ENCODE data around the gene FBP2.

The FBP2 gene

DNA sequence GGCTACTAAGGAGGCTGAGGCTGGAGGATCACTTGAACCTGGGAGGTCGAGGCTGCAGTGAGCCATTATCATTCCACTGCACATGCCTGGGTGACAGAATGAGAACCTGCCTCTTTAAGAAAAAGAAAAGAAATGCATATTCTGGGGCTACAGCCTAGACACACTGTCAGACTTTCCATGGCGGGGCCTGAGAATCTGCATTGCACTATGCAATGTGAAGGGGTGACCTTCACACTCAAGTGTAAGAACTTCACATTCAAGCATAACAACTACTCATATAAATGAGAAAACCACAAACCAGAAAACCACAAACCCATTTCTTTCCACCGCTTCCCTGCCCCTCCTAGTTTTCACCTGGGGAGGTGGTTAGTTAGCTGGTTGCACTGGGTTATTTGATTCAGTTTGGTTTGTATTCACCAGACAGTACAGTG is 18.0 kb upstream of the FBP2 start:
- Histone ChIP-seq H3K4me2 (ENCODE audit: low read depth, low read length, poor library complexity, severe bottlenecking) (no peak overlapping the region), H3K4me3 (ENCODE audit: insufficient read depth, low read length, poor library complexity, severe bottlenecking) (no peak overlapping the region), H3F3A (ENCODE audit: insufficient read depth) (no peaks in the 10 kb centered on the region), H3K36me3 (ENCODE audit: low read length) (no peaks in the 10 kb centered on the region), H3K9me3 (ENCODE audit: insufficient read depth, low read length) (no peaks in the 10 kb centered on the region), H3K27me3 (ENCODE audit: low read length) (no peaks in the 10 kb centered on the region), H3K9ac (ENCODE audit: low read length) (no peak overlapping the region), H3K27ac (ENCODE audit: low read depth, low read length) (no peak overlapping the region), H3K9me2 (replicated peaks; ENCODE audit: insufficient read depth, low read length) (no peaks in the 10 kb centered on the region), H3K79me2 (ENCODE audit: insufficient read depth, low read length) (no peaks in the 10 kb centered on the region), H2AFZ (ENCODE audit: low read depth, low read length, severe bottlenecking) (no peak overlapping the region), H4K20me1 (ENCODE audit: low read depth, low read length) (no peaks in the 10 kb centered on the region)
- TF ChIP-seq, protein P1, sequence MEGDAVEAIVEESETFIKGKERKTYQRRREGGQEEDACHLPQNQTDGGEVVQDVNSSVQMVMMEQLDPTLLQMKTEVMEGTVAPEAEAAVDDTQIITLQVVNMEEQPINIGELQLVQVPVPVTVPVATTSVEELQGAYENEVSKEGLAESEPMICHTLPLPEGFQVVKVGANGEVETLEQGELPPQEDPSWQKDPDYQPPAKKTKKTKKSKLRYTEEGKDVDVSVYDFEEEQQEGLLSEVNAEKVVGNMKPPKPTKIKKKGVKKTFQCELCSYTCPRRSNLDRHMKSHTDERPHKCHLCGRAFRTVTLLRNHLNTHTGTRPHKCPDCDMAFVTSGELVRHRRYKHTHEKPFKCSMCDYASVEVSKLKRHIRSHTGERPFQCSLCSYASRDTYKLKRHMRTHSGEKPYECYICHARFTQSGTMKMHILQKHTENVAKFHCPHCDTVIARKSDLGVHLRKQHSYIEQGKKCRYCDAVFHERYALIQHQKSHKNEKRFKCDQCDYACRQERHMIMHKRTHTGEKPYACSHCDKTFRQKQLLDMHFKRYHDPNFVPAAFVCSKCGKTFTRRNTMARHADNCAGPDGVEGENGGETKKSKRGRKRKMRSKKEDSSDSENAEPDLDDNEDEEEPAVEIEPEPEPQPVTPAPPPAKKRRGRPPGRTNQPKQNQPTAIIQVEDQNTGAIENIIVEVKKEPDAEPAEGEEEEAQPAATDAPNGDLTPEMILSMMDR (IDR thresholded peaks at IDR 0.05; ENCODE audit: insufficient read depth, low read length, poor library complexity, severe bottlenecking): no peak
- TF ChIP-seq EZH2phosphoT487 (conservative IDR thresholded peaks at IDR 0.05; ENCODE audit: low read length): no peak

DNA sequence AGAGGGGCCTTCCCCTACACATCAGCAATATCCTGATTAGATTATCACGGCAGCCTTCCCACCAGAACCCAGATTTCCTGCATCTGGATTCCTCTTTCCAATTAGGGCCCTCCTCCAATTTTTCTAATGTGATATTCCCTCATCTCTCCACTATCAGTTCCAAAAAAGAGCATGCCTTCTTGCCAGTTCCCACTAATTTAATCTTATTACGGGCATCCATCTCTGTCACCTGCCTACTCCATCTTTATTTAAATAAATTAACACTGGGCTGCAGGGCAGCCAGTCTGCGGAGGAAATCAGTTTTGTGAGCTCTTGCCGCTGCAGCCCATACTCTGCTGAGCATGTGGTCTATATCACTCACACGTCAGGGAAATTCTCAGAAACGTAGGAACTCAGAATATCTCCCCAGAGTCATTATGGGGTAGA is 16.6 kb upstream of the FBP2 start:
- Histone ChIP-seq H3K79me2 (ENCODE audit: insufficient read depth, low read length) (no peaks in the 10 kb centered on the region), H2AFZ (ENCODE audit: low read depth, low read length, severe bottlenecking) (no peak overlapping the region), H3K36me3 (ENCODE audit: low read length) (no peaks in the 10 kb centered on the region), H3K27me3 (ENCODE audit: low read length) (no peaks in the 10 kb centered on the region), H3K9me2 (replicated peaks; ENCODE audit: insufficient read depth, low read length) (no peaks in the 10 kb centered on the region), H3K4me3 (ENCODE audit: insufficient read depth, low read length, poor library complexity, severe bottlenecking) (no peak overlapping the region), H3K27ac (ENCODE audit: low read depth, low read length) (no peak overlapping the region), H3K9ac (ENCODE audit: low read length) (no peak overlapping the region), H3F3A (ENCODE audit: insufficient read depth) (no peaks in the 10 kb centered on the region), H3K4me2 (ENCODE audit: low read depth, low read length, poor library complexity, severe bottlenecking) (no peak overlapping the region), H4K20me1 (ENCODE audit: low read depth, low read length) (no peaks in the 10 kb centered on the region), H3K9me3 (ENCODE audit: insufficient read depth, low read length) (no peaks in the 10 kb centered on the region)
- no peak for TF ChIP-seq EZH2phosphoT487 (conservative IDR thresholded peaks at IDR 0.05; ENCODE audit: low read length)
- TF ChIP-seq, protein P1 (IDR thresholded peaks at IDR 0.05; ENCODE audit: insufficient read depth, low read length, poor library complexity, severe bottlenecking): no peak

DNA sequence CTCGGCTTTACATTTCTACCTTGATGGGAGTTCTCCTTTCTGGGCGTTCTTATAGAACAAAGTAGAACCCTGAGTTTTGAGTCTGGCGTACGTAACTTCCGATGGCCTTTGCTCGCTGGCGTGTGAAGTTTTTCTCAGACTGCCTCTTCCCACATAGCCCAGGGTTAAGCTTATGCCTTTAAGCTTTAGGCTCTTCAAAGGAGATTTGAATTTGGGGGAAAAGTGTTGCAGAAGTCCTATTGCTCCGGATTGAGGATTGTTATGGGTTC is 13.7 kb upstream of the FBP2 start:
- Histone ChIP-seq H3K9me3 (ENCODE audit: insufficient read depth, low read length) (no peaks in the 10 kb centered on the region), H4K20me1 (ENCODE audit: low read depth, low read length) (no peaks in the 10 kb centered on the region), H3K36me3 (ENCODE audit: low read length) (no peaks in the 10 kb centered on the region), H3K27me3 (ENCODE audit: low read length) (no peaks in the 10 kb centered on the region), H3K27ac (ENCODE audit: low read depth, low read length) (no peak overlapping the region), H3K9ac (ENCODE audit: low read length) (no peak overlapping the region), H3K4me3 (ENCODE audit: insufficient read depth, low read length, poor library complexity, severe bottlenecking) (no peak overlapping the region), H3K4me2 (ENCODE audit: low read depth, low read length, poor library complexity, severe bottlenecking) (no peak overlapping the region), H3K79me2 (ENCODE audit: insufficient read depth, low read length) (no peaks in the 10 kb centered on the region), H3K9me2 (replicated peaks; ENCODE audit: insufficient read depth, low read length) (no peaks in the 10 kb centered on the region), H2AFZ (ENCODE audit: low read depth, low read length, severe bottlenecking) (no peak overlapping the region), H3F3A (ENCODE audit: insufficient read depth) (no peaks in the 10 kb centered on the region)
- no peak for TF ChIP-seq EZH2phosphoT487 (conservative IDR thresholded peaks at IDR 0.05; ENCODE audit: low read length)
- TF ChIP-seq, protein P1 (IDR thresholded peaks at IDR 0.05; ENCODE audit: insufficient read depth, low read length, poor library complexity, severe bottlenecking): no peak

Measured in SU-DHL-6 (cell line).